Neural cell (in vitro differentiated cells): ENCODE data around the gene MNS1.

ENCODE experiments used
- CTCF ChIP-seq: fragments of 450-650 bp; IDR thresholded peaks from 2 replicates; pipeline ENCODE4 v1.5.1; 2014; ENCODE audit warnings: antibody characterized with exemption, mild to moderate bottlenecking, moderate library complexity; ENCODE audit not compliant: poor library complexity, severe bottlenecking
- EP300 ChIP-seq: fragments of 450-650 bp; conservative IDR thresholded peaks from 2 replicates; pipeline ENCODE4 v1.6.1; 2014; ENCODE audit warnings: antibody characterized with exemption, mild to moderate bottlenecking, moderate library complexity; ENCODE audit not compliant: poor library complexity, severe bottlenecking
- EZH2 ChIP-seq: fragments of 200-600, 300-800 bp; shearing (Covaris generic), sonication (generic); IDR thresholded peaks from 2 replicates; pipeline ENCODE4 v1.6.1; 2014; ENCODE audit warnings: antibody characterized with exemption, low read length, borderline replicate concordance, mild to moderate bottlenecking; ENCODE audit not compliant: insufficient read depth, poor library complexity, severe bottlenecking
- MXI1 ChIP-seq: fragments of 450-650 bp; conservative IDR thresholded peaks from 2 replicates; pipeline ENCODE4 v1.6.1; 2014; ENCODE audit warnings: antibody characterized with exemption, mild to moderate bottlenecking; ENCODE audit not compliant: poor library complexity, severe bottlenecking
- RAD21 ChIP-seq: fragments of 450-650 bp; conservative IDR thresholded peaks from 2 replicates; pipeline ENCODE4 v1.6.1; 2014; ENCODE audit warnings: antibody characterized with exemption, mild to moderate bottlenecking, moderate library complexity
- TAF1 ChIP-seq: IDR thresholded peaks from 2 replicates; pipeline ENCODE4 v1.6.1; 2012; ENCODE audit warnings: low read depth

DNA sequence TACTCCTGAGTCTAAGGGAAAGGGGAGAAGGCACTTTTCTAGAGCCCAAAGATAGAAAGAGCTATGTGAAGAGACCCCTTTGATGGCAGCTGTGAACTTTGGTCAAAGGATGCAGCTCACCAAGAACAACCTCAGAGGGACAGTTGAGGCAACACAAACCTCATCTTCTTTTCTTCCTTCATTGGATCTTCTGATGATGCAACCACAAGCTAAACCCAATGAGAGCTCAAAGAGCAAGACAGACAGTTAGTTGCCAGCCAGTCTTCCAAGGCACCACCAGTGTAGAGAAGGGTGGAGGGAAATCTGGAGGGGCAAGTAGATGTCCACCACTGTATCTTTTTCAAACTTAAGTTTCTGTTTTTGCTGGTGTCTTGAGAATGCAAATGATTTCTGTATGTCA is 10.4 kb upstream of the MNS1 start:
- TF ChIP-seq MXI1 (no peak), RAD21 (no peak), EZH2 (no peak), CTCF (no peak), TAF1 (no peak), EP300 (no peak)
